ENCODE measurements around the gene PUDP. TPM values are rescaled to one million over a fixed set of nuclear protein-coding genes. Genes with fewer than 3 reads are reported as not detected.
"Not testable (repeated sequence)": the region's sequence is repeated elsewhere in the genome, so short reads cannot be mapped to it uniquely, and the experiment has no call there.

The PUDP gene
- total RNA-seq, 1 donor from 2014 or later = 14.7 TPM

GRCh38 chrX:7054219-7055216, 93.4 kb downstream of the PUDP start:
- DNase-seq (ENCODE audit: low spot score) = no peak
- H3K36me3 Mint-ChIP-seq (ENCODE audit: low read depth) = peaks cover 16% of the 10 kb centered on the region
- no peaks in the 10 kb centered on the region for H3K9me3 Mint-ChIP-seq (ENCODE audit: low read depth)
- no peak for TF ChIP-seq CTCF (IDR thresholded peaks at IDR 0.05)
- H3K27me3 Mint-ChIP-seq (ENCODE audit: low read depth) = no peaks in the 10 kb centered on the region
- no peak overlapping the region for H3K4me3 Mint-ChIP-seq (ENCODE audit: unreplicated experiment)
- H3K4me1 Mint-ChIP-seq (ENCODE audit: low read depth) = no peaks in the 10 kb centered on the region
- no peak overlapping the region for H3K27ac Mint-ChIP-seq (ENCODE audit: unreplicated experiment)

GRCh38 chrX:7052541-7052940, 95.4 kb downstream of the PUDP start:
- no peaks in the 10 kb centered on the region for H3K4me1 Mint-ChIP-seq (ENCODE audit: low read depth)
- no peaks in the 10 kb centered on the region for H3K27me3 Mint-ChIP-seq (ENCODE audit: low read depth)
- DNase-seq (ENCODE audit: low spot score) = no peak
- no peak overlapping the region for H3K27ac Mint-ChIP-seq (ENCODE audit: unreplicated experiment)
- H3K36me3 Mint-ChIP-seq (ENCODE audit: low read depth) = peaks cover 16% of the 10 kb centered on the region
- no peak for TF ChIP-seq CTCF (IDR thresholded peaks at IDR 0.05)
- no peaks in the 10 kb centered on the region for H3K9me3 Mint-ChIP-seq (ENCODE audit: low read depth)
- no peak overlapping the region for H3K4me3 Mint-ChIP-seq (ENCODE audit: unreplicated experiment)

GRCh38 chrX:7050271-7050670, 97.7 kb downstream of the PUDP start:
- no peak for TF ChIP-seq CTCF (IDR thresholded peaks at IDR 0.05)
- peaks cover 7% of the 10 kb centered on the region for H3K36me3 Mint-ChIP-seq (ENCODE audit: low read depth)
- no peak overlapping the region for H3K4me3 Mint-ChIP-seq (ENCODE audit: unreplicated experiment)
- H3K27ac Mint-ChIP-seq (ENCODE audit: unreplicated experiment) = no peak overlapping the region
- H3K4me1 Mint-ChIP-seq (ENCODE audit: low read depth) = peaks cover 3% of the 10 kb centered on the region
- no peak for DNase-seq (ENCODE audit: low spot score)
- no peaks in the 10 kb centered on the region for H3K9me3 Mint-ChIP-seq (ENCODE audit: low read depth)
- H3K27me3 Mint-ChIP-seq (ENCODE audit: low read depth) = no peaks in the 10 kb centered on the region

DNA sequence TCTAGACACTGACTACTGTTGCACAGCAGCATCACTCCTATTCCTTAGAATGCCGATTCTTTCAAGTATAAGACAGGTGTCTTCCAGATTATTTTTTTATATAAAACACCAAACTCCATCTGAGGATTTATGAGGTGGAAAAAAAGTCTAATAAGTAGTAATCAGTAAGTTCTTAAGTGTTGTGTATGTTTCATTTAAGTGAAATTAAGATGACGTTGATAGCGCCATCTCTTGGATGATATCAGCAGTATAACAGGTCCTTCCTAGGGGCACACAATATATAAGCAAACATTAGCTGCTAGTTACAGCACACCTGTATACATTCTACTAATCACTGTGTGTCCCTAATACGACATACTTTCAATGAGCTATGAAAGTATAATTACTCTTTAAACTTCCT, 100.0 kb downstream of the PUDP start:
- Mint-ChIP-seq H3K27me3 (ENCODE audit: low read depth) (no peaks in the 10 kb centered on the region), H3K4me3 (ENCODE audit: unreplicated experiment) (no peak overlapping the region), H3K36me3 (ENCODE audit: low read depth) (peaks cover 7% of the 10 kb centered on the region), H3K27ac (ENCODE audit: unreplicated experiment) (no peak overlapping the region), H3K9me3 (ENCODE audit: low read depth) (no peaks in the 10 kb centered on the region), H3K4me1 (ENCODE audit: low read depth) (peaks cover 22% of the 10 kb centered on the region)
- TF ChIP-seq CTCF (IDR thresholded peaks at IDR 0.05) = no peak
- no peak for DNase-seq (ENCODE audit: low spot score)

DNA sequence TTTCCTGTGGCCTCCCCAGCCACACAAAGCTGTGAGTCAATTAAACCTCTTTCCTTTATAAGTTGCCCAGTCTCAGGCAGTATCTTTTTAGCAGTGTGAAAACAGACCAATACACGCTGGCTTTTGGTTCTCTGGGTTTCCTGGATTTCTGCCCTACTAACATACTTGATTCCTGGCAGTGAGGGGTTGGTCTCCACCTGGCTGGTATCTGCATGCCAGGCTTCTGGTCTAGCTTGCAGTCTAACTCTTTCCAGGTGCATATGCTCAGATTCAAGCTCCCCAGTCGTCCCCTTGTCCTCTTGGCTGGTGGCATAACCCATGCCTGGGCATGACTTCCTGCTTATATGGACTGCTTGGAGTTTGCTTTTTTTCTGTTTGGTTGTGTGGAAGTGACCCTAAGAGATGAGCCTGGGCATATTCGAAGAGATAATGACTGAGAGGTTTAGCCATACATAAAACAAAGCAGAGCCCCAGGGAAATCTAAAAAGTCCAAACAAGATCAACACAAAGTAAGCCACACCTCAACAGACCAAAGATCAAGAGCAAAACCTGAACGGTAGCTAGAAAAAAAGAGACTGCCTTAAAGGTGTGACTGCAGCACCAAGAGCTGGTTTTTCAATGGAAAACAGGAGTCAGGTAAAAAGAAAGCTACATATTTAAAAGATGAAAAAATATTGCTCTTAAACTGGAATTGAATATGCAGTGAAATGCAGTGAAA, 102.6 kb downstream of the PUDP start:
- TF ChIP-seq CTCF (IDR thresholded peaks at IDR 0.05) = no peak
- no peak for DNase-seq (ENCODE audit: low spot score)
- Mint-ChIP-seq H3K4me3 (ENCODE audit: unreplicated experiment) (no peak overlapping the region), H3K27ac (ENCODE audit: unreplicated experiment) (peak overlapping the region; percentile 86), H3K36me3 (ENCODE audit: low read depth) (peaks cover 9% of the 10 kb centered on the region), H3K4me1 (ENCODE audit: low read depth) (peaks cover 35% of the 10 kb centered on the region), H3K9me3 (ENCODE audit: low read depth) (peaks cover 5% of the 10 kb centered on the region), H3K27me3 (ENCODE audit: low read depth) (no peaks in the 10 kb centered on the region)

- not testable (repeated sequence) for H3K27me3 Mint-ChIP-seq (ENCODE audit: low read depth); H3K36me3 Mint-ChIP-seq (ENCODE audit: low read depth); H3K4me3 Mint-ChIP-seq (ENCODE audit: unreplicated experiment); H3K9me3 Mint-ChIP-seq (ENCODE audit: low read depth); DNase-seq (ENCODE audit: low spot score)
- peaks cover 35% of the 10 kb centered on the region for H3K4me1 Mint-ChIP-seq (ENCODE audit: low read depth)
- peak overlapping the region; percentile 86 for H3K27ac Mint-ChIP-seq (ENCODE audit: unreplicated experiment)
Measured at GRCh38 chrX:7043796-7044433, 104.0 kb downstream of the PUDP start.

Data from chondrocyte (in vitro differentiated cells).